ENCODE results near the gene RNPS1. TPM values are rescaled to one million over a fixed set of nuclear protein-coding genes. Genes with fewer than 3 reads are reported as not detected.

Gene RNPS1
- polyA plus RNA-seq, 2 donors = 41.4 to 100.0 TPM

- peak overlapping the region; percentile 84 to 98 for H3K27ac ChIP-seq (ENCODE audit: low read depth in 2 of 2, low read length in 1 of 2)
- 82 to 88% methylated on average over 13 of the region's 13 CpGs for WGBS, 2 donors
- no peaks in the 10 kb centered on the region for H3K9me3 ChIP-seq (ENCODE audit: control insufficient read depth in 2 of 2, insufficient read depth in 1 of 2, low read depth in 1 of 2, low read length in 1 of 2)
Observed at GRCh38 chr16:2204416-2205103, 63.4 kb downstream of the RNPS1 start.

More at GRCh38 chr16:2204416-2205103, 63.4 kb downstream of the RNPS1 start:
- Histone ChIP-seq H3K4me3 (ENCODE audit: low read depth in 1 of 2, low read length in 2 of 2) (peak overlapping the region; percentile 68 to 97), H3K27me3 (ENCODE audit: control insufficient read depth in 1 of 2, insufficient read depth in 2 of 2, low read length in 2 of 2) (no peaks in the 10 kb centered on the region), H3K4me1 (ENCODE audit: control insufficient read depth in 2 of 2, insufficient read depth in 2 of 2, low read length in 1 of 2) (peaks cover 7 to 11% of the 10 kb centered on the region in 2 donors), H3K36me3 (ENCODE audit: control insufficient read depth in 2 of 2, insufficient read depth in 2 of 2, low read length in 1 of 2) (peaks cover 0 to 19% of the 10 kb centered on the region in 2 donors)

Other genes with a start within 250 kb of the RNPS1 start
- gene NPW, start 248.3 kb downstream of the RNPS1 start, polyA plus RNA-seq = under 1 TPM; 0.22 to 0.53 TPM
- 10 to 100 TPM; 26.3 to 36.1 TPM for gene NHERF2, start 241.2 kb downstream of the RNPS1 start, polyA plus RNA-seq
- gene NTHL1, start 220.3 kb downstream of the RNPS1 start, polyA plus RNA-seq = 10 to 100 TPM; 15.1 to 16.2 TPM
- 10 to 100 TPM; 31.1 to 66.6 TPM for gene TSC2, start 220.1 kb downstream of the RNPS1 start, polyA plus RNA-seq
- gene PKD1, start 132.2 kb downstream of the RNPS1 start, polyA plus RNA-seq = 10 to 100 TPM; 40.5 to 78.0 TPM
- 1 to 10 TPM; 1.1 to 4.7 TPM for gene RAB26, start 119.5 kb downstream of the RNPS1 start, polyA plus RNA-seq
- gene TRAF7, start 112.3 kb downstream of the RNPS1 start, polyA plus RNA-seq = 10 to 100 TPM; 40.1 to 41.5 TPM
- gene CASKIN1, start 71.5 kb downstream of the RNPS1 start, polyA plus RNA-seq = under 1 TPM; 0.29 to 0.81 TPM
- gene MLST8, start 62.7 kb downstream of the RNPS1 start, polyA plus RNA-seq = 10 to 100 TPM; 27.8 to 38.3 TPM
- gene BRICD5, start 57.3 kb downstream of the RNPS1 start, polyA plus RNA-seq = 1 to 10 TPM; 3.6 to 4.6 TPM
- gene PGP, start 53.3 kb downstream of the RNPS1 start, polyA plus RNA-seq = 1 to 10 TPM; 7.1 to 7.7 TPM
- 10 to 100 TPM; 19.9 to 31.0 TPM for gene E4F1, start 44.5 kb downstream of the RNPS1 start, polyA plus RNA-seq
- gene DNASE1L2, start 31.7 kb downstream of the RNPS1 start, polyA plus RNA-seq = 1 to 10 TPM in 1 of 2 donors, under 1 TPM in 1; 0.41 to 1.3 TPM
- gene ECI1, start 16.5 kb downstream of the RNPS1 start, polyA plus RNA-seq = 10 to 100 TPM; 58.7 to 62.9 TPM
- gene ABCA3, start 72.6 kb upstream of the RNPS1 start, polyA plus RNA-seq = 1 to 10 TPM; 1.4 to 1.7 TPM
- gene CCNF, start 161.3 kb upstream of the RNPS1 start, polyA plus RNA-seq = 1 to 10 TPM; 4.2 to 4.6 TPM
- gene TEDC2, start 192.0 kb upstream of the RNPS1 start, polyA plus RNA-seq = 1 to 10 TPM; 3.7 to 6.0 TPM
- gene NTN3, start 203.2 kb upstream of the RNPS1 start, polyA plus RNA-seq = under 1 TPM in 1 of 2 donors, not detected in 1; 0.06 TPM
- gene TBC1D24, start 207.0 kb upstream of the RNPS1 start, polyA plus RNA-seq = 1 to 10 TPM; 1.3 to 2.8 TPM
- 100 to 1,000 TPM; 196 to 214 TPM for gene ATP6V0C, start 245.8 kb upstream of the RNPS1 start, polyA plus RNA-seq

Data from esophagus (tissue), 2 donors.